HG03196 (cell line): ENCODE measurements around the gene SEMA3D.

Experiments
- ATAC-seq: cut with Tn5 transposase; IDR thresholded peaks from one replicate; pipeline ENCODE4 v1.9.1; 2021; ENCODE audit not compliant: unreplicated experiment

SEMA3D gene

GRCh38 chr7:85126383-85126782 lies 60.5 kb downstream of the SEMA3D start:
- ATAC-seq, result no peak

DNA sequence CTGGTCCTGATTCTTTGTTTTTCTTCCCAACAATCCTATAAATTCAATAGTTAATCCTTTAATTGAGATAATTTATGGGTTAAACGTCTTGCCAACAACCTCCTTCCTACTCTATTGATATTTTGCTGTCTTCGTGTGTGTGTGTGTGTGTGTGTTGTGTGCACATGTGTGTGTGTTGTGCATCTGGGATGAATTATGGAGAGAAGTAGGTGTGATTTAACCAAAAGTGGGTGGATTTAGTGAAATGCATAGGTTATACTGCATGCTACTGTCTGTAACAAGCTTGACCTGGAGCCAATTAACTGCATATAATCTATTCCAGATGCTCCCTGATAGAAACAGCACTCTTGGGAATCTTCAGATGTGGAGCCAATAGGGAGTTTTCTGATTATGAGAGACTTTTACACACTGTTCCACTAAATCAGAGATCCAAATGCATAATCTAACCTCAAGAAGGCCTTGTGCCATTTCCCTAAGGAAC lies 61.2 kb downstream of the SEMA3D start:
- no peak for ATAC-seq

DNA sequence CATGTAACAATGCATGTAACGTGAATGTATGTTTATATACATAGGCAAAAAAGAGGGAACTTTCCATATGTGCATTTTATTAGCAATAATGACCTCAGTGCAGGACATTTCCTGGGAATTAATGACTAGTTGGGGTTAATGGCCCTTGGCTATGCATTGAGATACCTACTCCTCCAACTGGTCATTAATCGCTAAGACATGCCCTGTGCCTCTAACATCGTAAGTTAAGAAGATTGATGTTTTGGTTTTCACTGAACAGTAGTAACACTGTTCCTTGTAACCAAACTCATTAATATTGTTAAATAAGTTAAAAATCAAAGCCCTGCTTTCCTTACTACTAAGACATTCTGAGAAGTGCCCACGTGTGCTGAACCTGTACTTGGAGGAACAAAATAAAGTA lies 61.7 kb downstream of the SEMA3D start:
- no peak for ATAC-seq

- ATAC-seq, result no peak
These were observed 66.9 kb downstream of the SEMA3D start for GRCh38 chr7:85119934-85120333.

GRCh38 chr7:85115862-85116261 lies 71.0 kb downstream of the SEMA3D start:
- no peak for ATAC-seq

DNA sequence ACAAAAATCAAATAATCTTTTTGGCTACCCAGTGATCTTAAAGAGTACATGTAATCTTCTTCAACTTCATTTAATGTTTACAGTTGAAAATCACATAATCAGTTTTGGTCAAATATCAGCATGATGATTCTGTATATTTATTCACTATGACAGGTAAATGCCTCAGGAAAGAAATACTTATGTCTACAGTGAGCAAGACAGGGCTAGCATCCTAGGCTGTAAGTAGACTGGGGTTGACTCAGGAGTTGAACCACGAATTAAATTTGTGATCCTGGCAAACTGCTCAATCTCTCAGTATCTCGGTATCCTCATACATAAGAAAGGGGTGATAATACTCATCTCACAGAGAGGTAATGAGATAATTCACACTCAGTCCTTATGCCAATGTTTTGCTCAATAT lies 71.8 kb downstream of the SEMA3D start:
- ATAC-seq, result no peak

DNA sequence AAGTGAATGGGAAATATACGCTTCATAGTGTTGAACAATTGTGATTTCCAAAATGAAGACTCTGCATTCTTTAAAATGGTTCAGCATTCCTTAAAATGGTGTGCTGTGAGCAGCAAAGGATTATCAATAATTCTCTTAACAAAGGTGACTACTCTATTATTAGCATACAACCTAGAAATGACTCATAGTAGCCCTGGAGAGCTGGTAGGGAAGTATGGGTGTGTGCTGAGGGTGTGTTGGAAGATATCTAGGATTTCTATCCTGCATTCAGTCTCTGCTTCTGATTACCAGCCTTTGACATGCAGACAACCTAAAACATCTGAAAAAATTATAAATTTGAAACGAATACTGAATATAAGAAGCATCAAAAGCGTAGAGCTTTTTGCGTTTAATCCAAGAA lies 72.5 kb downstream of the SEMA3D start:
- no peak for ATAC-seq

GRCh38 chr7:85111761-85112160 lies 75.1 kb downstream of the SEMA3D start:
- ATAC-seq, result no peak

GRCh38 chr7:85106719-85107118 lies 80.1 kb downstream of the SEMA3D start:
- no peak for ATAC-seq

DNA sequence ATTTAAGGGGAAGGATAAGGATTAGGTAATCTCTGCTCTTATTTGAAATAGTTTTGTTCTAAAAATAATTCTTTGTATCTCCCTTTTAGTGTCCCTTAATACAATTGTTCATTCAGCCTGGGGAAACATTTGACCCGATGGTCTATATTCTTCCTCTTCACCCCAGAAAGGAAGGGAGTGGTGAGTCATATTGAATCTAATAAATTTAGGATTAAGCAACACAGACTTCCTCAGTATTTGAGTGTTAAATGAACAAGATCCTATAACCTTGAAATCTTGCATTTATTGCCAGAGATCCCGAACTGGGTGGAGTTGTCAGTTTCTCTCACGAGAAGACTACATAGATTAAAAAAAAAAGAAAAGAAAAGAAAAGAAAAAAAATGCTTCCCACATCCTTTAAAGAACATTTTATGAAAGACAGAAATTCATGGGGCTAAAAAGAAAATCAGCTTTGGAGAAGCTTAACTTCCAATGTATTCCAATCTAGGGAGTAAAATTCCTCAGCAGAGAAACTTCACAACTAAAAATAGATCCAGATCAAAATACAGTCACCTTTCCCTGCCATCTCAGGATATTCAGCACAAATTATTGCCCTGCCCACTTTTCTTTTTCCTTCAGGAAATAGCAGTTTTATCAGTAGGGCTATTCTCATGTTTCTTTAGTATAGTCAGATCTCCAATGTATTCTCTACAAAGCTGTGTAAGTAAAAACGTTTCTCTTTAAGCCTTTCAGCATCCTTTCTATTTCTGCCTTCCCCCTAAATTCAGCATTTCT lies 82.2 kb downstream of the SEMA3D start:
- ATAC-seq, result no peak

- no peak for ATAC-seq
These were observed 82.9 kb downstream of the SEMA3D start for GRCh38 chr7:85103962-85104361.

DNA sequence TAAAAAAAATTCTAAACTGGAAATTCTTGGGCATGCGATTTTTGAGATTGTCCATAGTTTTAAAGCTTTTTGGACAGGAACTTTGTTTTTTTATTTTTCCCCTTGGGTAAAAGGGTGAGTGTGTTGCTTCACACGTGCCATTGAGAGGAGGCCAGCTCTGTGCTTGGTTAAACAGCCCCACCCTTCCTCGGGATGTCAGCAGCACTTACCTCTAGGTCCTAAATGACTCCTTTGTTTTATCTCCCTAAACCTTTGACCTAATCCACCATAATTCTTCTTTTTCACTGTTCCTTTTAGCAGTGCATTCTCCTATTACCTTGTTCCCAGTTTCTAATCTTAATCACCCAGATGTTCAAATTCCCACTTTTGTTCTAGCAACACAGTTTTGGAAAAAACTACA lies 83.5 kb downstream of the SEMA3D start:
- ATAC-seq, result no peak

GRCh38 chr7:85102813-85103350 lies 84.0 kb downstream of the SEMA3D start:
- no peak for ATAC-seq

- no peak for ATAC-seq
These were observed 85.5 kb downstream of the SEMA3D start for GRCh38 chr7:85101347-85101746.

DNA sequence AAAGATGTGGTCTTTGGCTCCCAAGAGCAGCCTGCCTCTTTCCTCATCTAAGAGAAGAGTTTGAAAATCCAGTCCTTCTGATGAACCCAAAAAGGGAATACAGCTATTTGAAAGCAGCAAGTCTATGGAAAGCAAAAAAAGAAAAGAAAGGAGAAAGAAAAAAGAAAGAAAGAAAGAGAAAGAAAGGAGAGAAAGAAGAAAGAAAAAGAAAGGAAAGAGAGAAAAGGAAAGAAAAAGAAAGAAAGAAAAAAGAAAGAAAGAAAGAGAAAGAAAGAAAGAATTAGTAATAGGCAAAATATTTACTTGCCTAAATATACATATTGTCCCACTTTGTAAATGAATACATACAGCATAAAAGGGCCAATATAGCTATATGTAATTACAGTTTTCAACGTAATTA lies 89.0 kb downstream of the SEMA3D start:
- no peak for ATAC-seq

- no peak for ATAC-seq
These were observed 91.0 kb downstream of the SEMA3D start for GRCh38 chr7:85095806-85096205.

- no peak for ATAC-seq
These were observed 91.5 kb downstream of the SEMA3D start for GRCh38 chr7:85095366-85095765.

- ATAC-seq, result no peak
These were observed 92.7 kb downstream of the SEMA3D start for GRCh38 chr7:85094046-85094725.

- no peak for ATAC-seq
These were observed 95.3 kb downstream of the SEMA3D start for GRCh38 chr7:85091565-85091928.

DNA sequence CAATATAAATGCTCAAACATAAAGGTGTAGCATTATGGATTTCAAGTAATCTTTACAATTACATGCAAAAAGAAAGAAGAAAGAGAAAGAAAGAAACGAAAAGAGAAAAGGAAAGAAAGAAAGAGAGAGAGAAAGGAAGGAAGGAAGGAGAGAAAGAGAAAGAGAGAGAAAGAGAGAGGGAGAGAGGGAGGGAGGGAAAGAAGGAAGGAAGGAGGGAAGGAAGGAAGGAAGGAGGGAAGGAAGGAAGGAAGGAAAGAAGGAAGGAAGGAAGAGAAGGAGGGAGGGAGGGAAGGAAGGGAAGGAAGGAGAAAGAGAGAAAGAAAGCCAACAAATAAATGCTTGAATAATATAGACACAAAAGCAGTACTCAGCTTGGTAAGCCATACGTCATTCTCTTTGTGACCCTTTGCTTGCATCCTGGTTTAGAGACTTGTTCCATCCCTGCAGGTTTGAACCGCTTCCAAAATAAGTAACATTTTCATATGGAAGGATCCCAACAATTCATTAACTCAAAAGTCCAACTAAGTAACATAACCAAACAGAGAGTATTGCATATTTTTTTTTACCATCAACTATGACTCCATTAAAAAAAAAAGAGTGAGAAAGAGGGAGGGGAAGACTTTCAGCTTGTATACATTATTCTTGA lies 95.8 kb downstream of the SEMA3D start:
- ATAC-seq, result no peak

DNA sequence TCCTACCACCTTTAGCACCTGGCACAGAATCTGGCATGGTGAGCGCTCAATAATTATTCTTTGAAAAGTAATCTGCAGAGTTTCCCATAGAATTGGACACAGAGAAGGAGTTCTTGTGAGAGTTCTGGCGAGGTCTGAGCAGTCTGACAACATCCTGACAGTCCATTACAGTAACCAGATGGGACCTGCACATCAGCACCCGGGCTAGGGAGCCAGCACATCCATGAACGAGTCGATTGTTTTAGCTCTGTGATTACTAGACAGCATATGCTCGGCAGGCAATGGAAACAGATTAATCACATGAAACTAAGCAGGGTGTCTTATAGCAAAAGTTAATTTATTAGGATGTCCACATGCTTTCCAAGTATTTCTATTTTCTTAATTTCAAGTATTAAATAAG lies 96.7 kb downstream of the SEMA3D start:
- no peak for ATAC-seq

DNA sequence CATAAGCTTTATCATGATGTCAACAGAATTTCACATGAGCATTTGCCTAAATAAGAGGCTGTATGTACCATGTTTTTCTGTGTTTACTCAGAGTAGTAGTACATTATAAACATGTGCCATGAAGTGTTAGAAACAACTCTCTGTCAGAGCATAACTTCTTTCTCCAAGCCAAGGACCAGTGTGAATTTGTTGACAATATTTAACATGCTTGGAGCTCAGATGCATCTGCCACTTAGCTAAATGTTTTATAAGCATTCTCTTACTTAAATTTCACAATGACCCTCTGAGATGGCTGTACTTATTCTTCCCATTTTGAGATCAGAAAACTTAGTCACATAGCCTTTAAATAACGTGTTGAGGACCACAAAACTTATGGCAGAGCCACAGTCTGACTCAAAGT lies 105.0 kb downstream of the SEMA3D start:
- ATAC-seq, result no peak
